HL-60 (cell line): ENCODE results near the gene MOCS1.

Experiments used
- DNase-seq, 2 experiments: peaks; one replicate each; pipeline ENCODE4 v3.0.0-alpha.2; 2010 to 2020; ENCODE audit warnings: low read depth in 1 of 2, low spot score in 1 of 2
- H3K27ac ChIP-seq: fragments of 250-450 bp; sonication (Bioruptor Pico); replicated peaks from 2 replicates; pipeline ENCODE4 v1.5.1; 2020; ENCODE audit warnings: mild to moderate bottlenecking, moderate library complexity
- H3K27me3 ChIP-seq: fragments of 250-450 bp; sonication (Bioruptor Pico); 2 replicates; pipeline ENCODE4 v1.5.1; 2021; ENCODE audit warnings: mild to moderate bottlenecking, moderate library complexity; ENCODE audit not compliant: insufficient read depth, poor library complexity, severe bottlenecking
- H3K4me3 ChIP-seq: replicated peaks from 2 replicates; pipeline ENCODE4 v1.5.1; 2011; ENCODE audit warnings: mild to moderate bottlenecking, control low read depth, low read length; ENCODE audit not compliant: insufficient read depth
- CTCF ChIP-seq: IDR thresholded peaks from one replicate; pipeline ENCODE4 v1.5.1; 2011; ENCODE audit warnings: low read length, control low read depth, inconsistent platforms; ENCODE audit not compliant: insufficient read depth
- GABPA ChIP-seq: IDR thresholded peaks from 2 replicates; pipeline ENCODE4 v1.6.1; 2012; ENCODE audit warnings: low read depth
- POLR2AphosphoS5 ChIP-seq: IDR thresholded peaks from 2 replicates; pipeline ENCODE4 v1.6.1; 2012; ENCODE audit warnings: low read depth
- SPI1 ChIP-seq: IDR thresholded peaks from 2 replicates; pipeline ENCODE4 v1.6.1; 2012; ENCODE audit warnings: low read depth, mild to moderate bottlenecking, borderline replicate concordance
- TF ChIP-seq, protein P1 (sequence below): IDR thresholded peaks from 2 replicates; pipeline ENCODE4 v1.6.1; 2012; ENCODE audit warnings: low read depth; ENCODE audit not compliant: insufficient replicate concordance

The MOCS1 gene

DNA sequence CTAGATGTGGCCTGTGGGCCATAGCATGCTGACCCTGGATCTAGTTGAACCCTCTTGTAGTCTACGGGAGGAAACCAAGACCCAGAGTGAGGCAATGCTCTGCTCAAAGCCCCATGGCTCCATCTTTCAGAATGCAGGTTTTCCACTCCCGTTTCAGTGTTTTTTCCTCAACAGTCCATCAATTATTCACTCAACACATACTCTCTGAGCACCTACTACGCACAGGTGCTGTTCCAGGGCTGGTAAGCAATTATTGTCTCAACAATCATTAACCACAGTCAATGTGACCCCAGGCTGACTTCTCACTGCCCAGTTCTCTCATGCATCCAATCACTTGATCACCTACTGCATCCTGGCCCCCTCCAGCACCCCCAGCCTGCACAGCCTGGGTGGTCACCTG lies 20.0 kb downstream of the MOCS1 start:
- TF ChIP-seq CTCF (no peak), GABPA (no peak), POLR2AphosphoS5 (no peak), SPI1 (no peak)
- TF ChIP-seq, protein P1, sequence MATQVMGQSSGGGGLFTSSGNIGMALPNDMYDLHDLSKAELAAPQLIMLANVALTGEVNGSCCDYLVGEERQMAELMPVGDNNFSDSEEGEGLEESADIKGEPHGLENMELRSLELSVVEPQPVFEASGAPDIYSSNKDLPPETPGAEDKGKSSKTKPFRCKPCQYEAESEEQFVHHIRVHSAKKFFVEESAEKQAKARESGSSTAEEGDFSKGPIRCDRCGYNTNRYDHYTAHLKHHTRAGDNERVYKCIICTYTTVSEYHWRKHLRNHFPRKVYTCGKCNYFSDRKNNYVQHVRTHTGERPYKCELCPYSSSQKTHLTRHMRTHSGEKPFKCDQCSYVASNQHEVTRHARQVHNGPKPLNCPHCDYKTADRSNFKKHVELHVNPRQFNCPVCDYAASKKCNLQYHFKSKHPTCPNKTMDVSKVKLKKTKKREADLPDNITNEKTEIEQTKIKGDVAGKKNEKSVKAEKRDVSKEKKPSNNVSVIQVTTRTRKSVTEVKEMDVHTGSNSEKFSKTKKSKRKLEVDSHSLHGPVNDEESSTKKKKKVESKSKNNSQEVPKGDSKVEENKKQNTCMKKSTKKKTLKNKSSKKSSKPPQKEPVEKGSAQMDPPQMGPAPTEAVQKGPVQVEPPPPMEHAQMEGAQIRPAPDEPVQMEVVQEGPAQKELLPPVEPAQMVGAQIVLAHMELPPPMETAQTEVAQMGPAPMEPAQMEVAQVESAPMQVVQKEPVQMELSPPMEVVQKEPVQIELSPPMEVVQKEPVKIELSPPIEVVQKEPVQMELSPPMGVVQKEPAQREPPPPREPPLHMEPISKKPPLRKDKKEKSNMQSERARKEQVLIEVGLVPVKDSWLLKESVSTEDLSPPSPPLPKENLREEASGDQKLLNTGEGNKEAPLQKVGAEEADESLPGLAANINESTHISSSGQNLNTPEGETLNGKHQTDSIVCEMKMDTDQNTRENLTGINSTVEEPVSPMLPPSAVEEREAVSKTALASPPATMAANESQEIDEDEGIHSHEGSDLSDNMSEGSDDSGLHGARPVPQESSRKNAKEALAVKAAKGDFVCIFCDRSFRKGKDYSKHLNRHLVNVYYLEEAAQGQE: no peak
- Histone ChIP-seq H3K27ac (no peak overlapping the region), H3K27me3 (no peaks in the 10 kb centered on the region), H3K4me3 (no peak overlapping the region)
- no peak for DNase-seq

GRCh38 chr6:39913391-39913916 lies 20.8 kb downstream of the MOCS1 start:
- Histone ChIP-seq H3K27ac (no peak overlapping the region), H3K4me3 (no peak overlapping the region), H3K27me3 (no peaks in the 10 kb centered on the region)
- TF ChIP-seq GABPA: no peak
- TF ChIP-seq CTCF: no peak
- TF ChIP-seq POLR2AphosphoS5: no peak
- no peak for TF ChIP-seq SPI1
- TF ChIP-seq, protein P1: no peak
- no peak for DNase-seq

DNA sequence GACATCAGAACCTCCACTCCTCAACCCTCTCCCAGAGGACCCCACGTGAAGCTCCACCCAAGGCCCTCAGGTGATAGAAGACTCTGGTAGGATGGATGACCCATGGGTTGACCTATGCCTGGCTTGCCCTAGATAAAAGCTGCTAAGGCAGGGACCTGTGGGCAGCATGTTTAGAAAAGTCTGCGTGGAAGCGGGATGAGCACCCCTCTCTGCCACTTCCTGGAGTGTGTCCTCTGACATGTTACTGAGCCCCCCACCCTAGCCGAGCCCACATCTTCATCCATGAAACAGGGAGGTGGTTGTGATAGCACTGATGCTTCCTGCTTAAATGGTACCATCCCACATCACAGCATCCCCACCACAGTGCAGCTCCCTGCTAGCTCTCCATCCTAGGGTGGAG lies 21.8 kb downstream of the MOCS1 start:
- TF ChIP-seq GABPA (no peak), CTCF (no peak), SPI1 (no peak), POLR2AphosphoS5 (no peak)
- TF ChIP-seq, protein P1: no peak
- Histone ChIP-seq H3K27me3 (no peaks in the 10 kb centered on the region), H3K27ac (no peak overlapping the region), H3K4me3 (no peak overlapping the region)
- no peak for DNase-seq
